SK-N-SH treated with all-trans-retinoic acid at 6 μM for 48 hours (cell line): ENCODE results near the gene CADM1.

Source experiments
- ATAC-seq: fragments of 200-7000 bp; cut with Tn5 transposase; 3 replicates; pipeline ENCODE4 v1.9.1; 2020; ENCODE audit warnings: mild to moderate bottlenecking, moderate library complexity
- ARNTL ChIP-seq: fragments of 450-650 bp; formaldehyde crosslinking; IDR thresholded peaks from 2 replicates; pipeline ENCODE4 v1.5.0; 2020; ENCODE audit warnings: low read depth, mild to moderate bottlenecking, moderate library complexity, borderline replicate concordance
- BACH2 ChIP-seq: fragments of 250-450 bp; sonication (Bioruptor Pico); IDR thresholded peaks from 2 replicates; pipeline ENCODE4 v1.9.0; 2021; ENCODE audit warnings: mild to moderate bottlenecking, borderline replicate concordance
- CREB5 ChIP-seq: fragments of 250-450 bp; sonication (Bioruptor Pico); IDR thresholded peaks from 2 replicates; pipeline ENCODE4 v1.5.1; 2020; ENCODE audit warnings: low read depth, mild to moderate bottlenecking, moderate library complexity
- CSDC2 ChIP-seq: fragments of 250-450 bp; sonication (Bioruptor Pico); IDR thresholded peaks from 2 replicates; pipeline ENCODE4 v1.5.0; 2020; ENCODE audit warnings: mild to moderate bottlenecking, moderate library complexity
- CSRNP3 ChIP-seq: fragments of 250-450 bp; sonication (Bioruptor Pico); IDR thresholded peaks from 2 replicates; pipeline ENCODE4 v1.5.1; 2021; ENCODE audit warnings: mild to moderate bottlenecking, moderate library complexity
- ESRRG ChIP-seq: fragments of 250-450 bp; sonication (Bioruptor Pico); IDR thresholded peaks from 2 replicates; pipeline ENCODE4 v1.6.1; 2021; ENCODE audit warnings: mild to moderate bottlenecking
- ISL1 ChIP-seq: fragments of 250-450 bp; sonication (Bioruptor Pico); IDR thresholded peaks from 2 replicates; pipeline ENCODE4 v2.1.2; 2022; ENCODE audit warnings: mild to moderate bottlenecking, moderate library complexity
- OSR1 ChIP-seq: fragments of 250-450 bp; sonication (Bioruptor Pico); IDR thresholded peaks from 2 replicates; pipeline ENCODE4 v1.8.0; 2022; ENCODE audit warnings: moderate library complexity, mild to moderate bottlenecking, inconsistent platforms
- PATZ1 ChIP-seq: fragments of 250-450 bp; sonication (Bioruptor Pico); IDR thresholded peaks from 2 replicates; pipeline ENCODE4 v1.8.0; 2020; ENCODE audit warnings: mild to moderate bottlenecking, moderate library complexity, borderline replicate concordance
- POU6F1 ChIP-seq: fragments of 250-450 bp; sonication (Bioruptor Pico); IDR thresholded peaks from 2 replicates; pipeline ENCODE4 v1.8.0; 2021; ENCODE audit warnings: low read depth, mild to moderate bottlenecking, moderate library complexity, borderline replicate concordance
- PPARA ChIP-seq: fragments of 250-450 bp; sonication (Bioruptor Pico); IDR thresholded peaks from 2 replicates; pipeline ENCODE4 v1.5.0; 2020; ENCODE audit warnings: mild to moderate bottlenecking, borderline replicate concordance
- SNAI2 ChIP-seq: fragments of 250-450 bp; sonication (Bioruptor Pico); IDR thresholded peaks from 2 replicates; pipeline ENCODE4 v1.5.0; 2020; ENCODE audit warnings: mild to moderate bottlenecking, moderate library complexity
- TCF4 ChIP-seq: fragments of 250-450 bp; sonication (Bioruptor Pico); IDR thresholded peaks from 2 replicates; pipeline ENCODE4 v1.8.0; 2021; ENCODE audit warnings: mild to moderate bottlenecking, moderate library complexity, borderline replicate concordance
- TOX ChIP-seq: fragments of 250-450 bp; sonication (Bioruptor Pico); IDR thresholded peaks from 2 replicates; pipeline ENCODE4 v1.8.0; 2021; ENCODE audit warnings: mild to moderate bottlenecking, moderate library complexity, borderline replicate concordance
- TSHZ2 ChIP-seq: fragments of 250-450 bp; sonication (Bioruptor Pico); IDR thresholded peaks from 2 replicates; pipeline ENCODE4 v1.5.0; 2020; ENCODE audit warnings: mild to moderate bottlenecking, moderate library complexity
- ZC3H10 ChIP-seq: fragments of 250-450 bp; sonication (Bioruptor Pico); IDR thresholded peaks from 2 replicates; pipeline ENCODE4 v1.5.1; 2021; ENCODE audit warnings: mild to moderate bottlenecking, moderate library complexity
- ZFP3 ChIP-seq: fragments of 250-450 bp; sonication (Bioruptor Pico); IDR thresholded peaks from 2 replicates; pipeline ENCODE4 v1.5.0; 2020; ENCODE audit warnings: mild to moderate bottlenecking, moderate library complexity
- ZFP30 ChIP-seq: fragments of 450-650 bp; formaldehyde crosslinking; IDR thresholded peaks from 2 replicates; pipeline ENCODE4 v1.5.0; 2022; ENCODE audit warnings: mild to moderate bottlenecking, moderate library complexity
- ZNF565 ChIP-seq: fragments of 450-650 bp; formaldehyde crosslinking; conservative IDR thresholded peaks from 2 replicates; pipeline ENCODE4 v1.5.0; 2020; ENCODE audit warnings: low read depth, mild to moderate bottlenecking, moderate library complexity
- ZNF70 ChIP-seq: fragments of 450-650 bp; formaldehyde crosslinking; IDR thresholded peaks from 2 replicates; pipeline ENCODE4 v1.5.0; 2020; ENCODE audit warnings: mild to moderate bottlenecking, moderate library complexity
- ZNF8 ChIP-seq: fragments of 450-650 bp; formaldehyde crosslinking; IDR thresholded peaks from 2 replicates; pipeline ENCODE4 v1.5.0; 2020; ENCODE audit warnings: mild to moderate bottlenecking, moderate library complexity

CADM1 gene

GRCh38 chr11:115286614-115287013 lies 217.6 kb downstream of the CADM1 start:
- ATAC-seq = no peak
- TF ChIP-seq ARNTL (CRISPR knock-in tag) (no peak), TSHZ2 (CRISPR knock-in tag) (no peak), BACH2 (CRISPR knock-in tag) (no peak), ZFP3 (no peak), POU6F1 (no peak), ZFP30 (CRISPR knock-in tag) (no peak), PPARA (CRISPR knock-in tag) (no peak), ZC3H10 (CRISPR knock-in tag) (no peak), ZNF70 (no peak), ESRRG (no peak), ZNF8 (CRISPR knock-in tag) (no peak), OSR1 (no peak), PATZ1 (CRISPR knock-in tag) (no peak), ISL1 (CRISPR knock-in tag) (no peak), CSRNP3 (no peak), CSDC2 (CRISPR knock-in tag) (no peak), TOX (CRISPR knock-in tag) (no peak)

GRCh38 chr11:115284773-115285172 lies 219.4 kb downstream of the CADM1 start:
- ATAC-seq = no peak
- TF ChIP-seq BACH2 (CRISPR knock-in tag) (no peak), ZNF565 (CRISPR knock-in tag) (no peak), ZFP30 (CRISPR knock-in tag) (no peak), PATZ1 (CRISPR knock-in tag) (no peak), TCF4 (CRISPR knock-in tag) (no peak), CREB5 (no peak), ESRRG (no peak), ZFP3 (no peak), SNAI2 (CRISPR knock-in tag) (no peak), TOX (CRISPR knock-in tag) (no peak), ZNF8 (CRISPR knock-in tag) (no peak), ISL1 (CRISPR knock-in tag) (no peak), CSRNP3 (no peak)
